DND-41 (cell line): ENCODE results near the gene LRIT1.

Experiments
- ATAC-seq: fragments of 200-7000 bp; cut with Tn5 transposase; 3 replicates; pipeline ENCODE4 v1.9.1; 2021; ENCODE audit warnings: low read depth; ENCODE audit not compliant: insufficient read depth
- DNase-seq: peaks from one replicate; pipeline ENCODE4 v3.0.0-alpha.2; 2020
- H2AFZ ChIP-seq: 2 replicates; pipeline ENCODE4 v1.6.0; 2012; ENCODE audit warnings: low read depth, low read length
- H3K27ac ChIP-seq: 2 replicates; pipeline ENCODE4 v1.5.1; 2012; ENCODE audit warnings: low read length, inconsistent platforms
- H3K27me3 ChIP-seq: fragments of 200-600 bp; sonication (generic); 2 replicates; pipeline ENCODE4 v1.6.0; 2012; ENCODE audit warnings: low read length, mild to moderate bottlenecking, inconsistent platforms; ENCODE audit not compliant: insufficient read depth, poor library complexity
- H3K36me3 ChIP-seq: 2 replicates; pipeline ENCODE4 v1.5.1; 2012; ENCODE audit warnings: low read length, inconsistent platforms; ENCODE audit not compliant: insufficient read depth
- H3K4me1 ChIP-seq: 2 replicates; pipeline ENCODE4 v1.5.1; 2012; ENCODE audit warnings: mild to moderate bottlenecking, low read length; ENCODE audit not compliant: insufficient read depth
- H3K4me2 ChIP-seq: 2 replicates; pipeline ENCODE4 v1.6.0; 2012; ENCODE audit warnings: mild to moderate bottlenecking, moderate library complexity, low read length, inconsistent platforms; ENCODE audit not compliant: insufficient read depth
- H3K4me3 ChIP-seq, 2 experiments: fragments of 200-600 bp in 1 of 2; shearing (Covaris generic) in 1 of 2; 2 replicates each; pipeline ENCODE4 v1.5.1; 2012 to 2016; ENCODE audit warnings: inconsistent platforms in 2 of 2, low read length in 2 of 2, mild to moderate bottlenecking in 2 of 2, low read depth in 1 of 2, moderate library complexity in 1 of 2
- H3K79me2 ChIP-seq: 2 replicates; pipeline ENCODE4 v1.6.0; 2012; ENCODE audit warnings: low read length, inconsistent platforms; ENCODE audit not compliant: insufficient read depth
- H3K9ac ChIP-seq: 2 replicates; pipeline ENCODE4 v1.6.0; 2012; ENCODE audit warnings: low read depth, mild to moderate bottlenecking, inconsistent platforms, low read length, moderate library complexity
- H3K9me3 ChIP-seq: 2 replicates; pipeline ENCODE4 v1.5.1; 2012; ENCODE audit warnings: low read length, moderate library complexity, mild to moderate bottlenecking, inconsistent platforms; ENCODE audit not compliant: insufficient read depth, severe bottlenecking
- H4K20me1 ChIP-seq: 2 replicates; pipeline ENCODE4 v1.6.0; 2012; ENCODE audit warnings: low read length; ENCODE audit not compliant: insufficient read depth
- EZH2 ChIP-seq: IDR thresholded peaks from 3 replicates; pipeline ENCODE4 v1.6.1; 2012; ENCODE audit warnings: borderline replicate concordance, low read depth, mild to moderate bottlenecking, moderate library complexity, low read length, inconsistent platforms; ENCODE audit not compliant: severe bottlenecking
- TF ChIP-seq, protein P1 (sequence below): IDR thresholded peaks from 2 replicates; pipeline ENCODE4 v1.5.1; 2012; ENCODE audit warnings: borderline replicate concordance, low read length, moderate library complexity, mild to moderate bottlenecking; ENCODE audit not compliant: poor library complexity, severe bottlenecking; ENCODE audit errors: extremely low read depth

LRIT1 gene

DNA sequence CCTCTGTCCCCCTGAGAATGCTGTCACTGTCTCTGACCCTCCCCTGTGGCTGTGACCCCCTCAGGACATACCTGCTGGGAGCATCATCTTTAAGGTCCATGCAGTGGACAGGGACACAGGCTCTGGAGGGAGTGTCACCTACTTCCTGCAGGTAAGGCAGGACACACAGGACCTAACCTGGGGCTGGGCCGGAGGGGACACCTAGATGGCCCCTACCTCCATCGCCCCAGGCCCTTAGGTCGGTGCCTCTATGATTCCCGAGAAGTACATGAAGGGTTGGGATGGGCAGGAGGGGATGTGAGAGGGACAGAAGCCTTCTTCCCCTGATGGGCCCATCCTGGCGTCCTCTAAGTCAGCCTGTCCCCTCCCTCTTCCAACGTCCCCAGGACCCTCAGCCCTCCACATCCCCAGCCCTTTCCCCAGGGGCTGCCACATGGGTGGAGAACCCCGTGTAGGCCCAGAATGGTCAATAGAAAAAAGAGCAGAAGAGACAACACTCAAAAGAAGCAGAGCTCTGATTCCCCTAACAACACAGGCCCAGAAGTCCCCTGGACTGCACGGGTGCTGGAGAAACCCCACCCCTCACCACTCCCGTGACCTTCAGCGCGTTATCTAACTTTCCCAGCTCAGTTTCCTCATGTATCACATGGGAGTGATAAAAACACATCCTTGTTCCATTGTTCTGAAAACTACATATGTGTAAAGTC lies 40.7 kb downstream of the LRIT1 start:
- no peak for ATAC-seq
- H2AFZ ChIP-seq, result no peak overlapping the region
- TF ChIP-seq, protein P1, sequence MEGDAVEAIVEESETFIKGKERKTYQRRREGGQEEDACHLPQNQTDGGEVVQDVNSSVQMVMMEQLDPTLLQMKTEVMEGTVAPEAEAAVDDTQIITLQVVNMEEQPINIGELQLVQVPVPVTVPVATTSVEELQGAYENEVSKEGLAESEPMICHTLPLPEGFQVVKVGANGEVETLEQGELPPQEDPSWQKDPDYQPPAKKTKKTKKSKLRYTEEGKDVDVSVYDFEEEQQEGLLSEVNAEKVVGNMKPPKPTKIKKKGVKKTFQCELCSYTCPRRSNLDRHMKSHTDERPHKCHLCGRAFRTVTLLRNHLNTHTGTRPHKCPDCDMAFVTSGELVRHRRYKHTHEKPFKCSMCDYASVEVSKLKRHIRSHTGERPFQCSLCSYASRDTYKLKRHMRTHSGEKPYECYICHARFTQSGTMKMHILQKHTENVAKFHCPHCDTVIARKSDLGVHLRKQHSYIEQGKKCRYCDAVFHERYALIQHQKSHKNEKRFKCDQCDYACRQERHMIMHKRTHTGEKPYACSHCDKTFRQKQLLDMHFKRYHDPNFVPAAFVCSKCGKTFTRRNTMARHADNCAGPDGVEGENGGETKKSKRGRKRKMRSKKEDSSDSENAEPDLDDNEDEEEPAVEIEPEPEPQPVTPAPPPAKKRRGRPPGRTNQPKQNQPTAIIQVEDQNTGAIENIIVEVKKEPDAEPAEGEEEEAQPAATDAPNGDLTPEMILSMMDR, result no peak
- no peak for TF ChIP-seq EZH2

DNA sequence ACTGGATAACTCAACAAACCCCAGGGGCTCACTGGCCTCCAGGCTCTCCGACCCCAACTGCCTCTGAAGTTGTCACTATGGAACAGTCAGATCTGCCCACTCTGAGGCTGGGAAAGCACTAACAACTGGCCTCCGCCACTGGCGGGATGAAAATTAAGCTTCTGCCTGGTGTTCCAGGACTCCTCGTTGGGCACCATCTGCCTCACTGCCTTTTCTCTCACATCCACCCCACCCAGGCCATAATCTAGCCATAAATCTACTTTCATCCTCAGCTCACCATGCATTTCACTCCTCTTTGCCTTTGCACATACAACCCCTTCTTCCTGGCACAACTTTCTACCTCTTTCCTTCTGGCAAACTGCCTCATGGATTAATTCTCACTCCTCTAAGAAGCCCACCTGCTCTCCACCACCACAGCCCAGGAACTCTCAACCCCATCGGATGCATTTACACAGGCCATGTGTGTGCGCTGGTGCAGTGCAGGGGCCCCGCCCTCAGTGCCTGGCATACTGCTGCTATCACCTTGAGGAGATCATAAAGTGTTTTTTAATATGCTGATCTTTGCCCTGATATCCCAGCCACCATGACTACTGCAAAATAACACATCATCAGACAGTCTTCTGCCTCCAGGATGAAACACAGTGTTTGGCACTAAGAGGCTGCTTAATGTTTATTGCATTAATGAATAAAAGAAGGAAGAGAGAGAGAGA lies 43.0 kb downstream of the LRIT1 start:
- H3K27ac ChIP-seq, result no peak overlapping the region
- no peak for ATAC-seq
- H3K9ac ChIP-seq, result no peak overlapping the region
- H3K4me2 ChIP-seq, result no peak overlapping the region
- TF ChIP-seq EZH2, result no peak
- TF ChIP-seq, protein P1, result no peak
- H2AFZ ChIP-seq, result no peak overlapping the region
- H3K27me3 ChIP-seq, result peaks cover 5% of the 10 kb centered on the region
- H3K4me1 ChIP-seq, result peaks cover 4% of the 10 kb centered on the region; the same call in 1 of the 2 replicates
- H4K20me1 ChIP-seq, result no peaks in the 10 kb centered on the region; the same call in 1 of the 2 replicates
- H3K79me2 ChIP-seq, result no peaks in the 10 kb centered on the region
- DNase-seq, result no peak
- no peaks in the 10 kb centered on the region for H3K9me3 ChIP-seq
- H3K4me3 ChIP-seq, result no peak overlapping the region
- no peaks in the 10 kb centered on the region for H3K36me3 ChIP-seq

More for the DNA sequence above, 40.7 kb downstream of the LRIT1 start:
- no peaks in the 10 kb centered on the region; the same call in 1 of the 2 replicates for H4K20me1 ChIP-seq
- no peak overlapping the region for H3K27ac ChIP-seq
- no peak overlapping the region for H3K4me2 ChIP-seq
- H3K79me2 ChIP-seq, result no peaks in the 10 kb centered on the region
- H3K4me1 ChIP-seq, result peaks cover 4% of the 10 kb centered on the region; the same call in 1 of the 2 replicates
- H3K27me3 ChIP-seq, result peaks cover 5% of the 10 kb centered on the region
- H3K9ac ChIP-seq, result no peak overlapping the region
- DNase-seq, result no peak
- H3K4me3 ChIP-seq, result no peak overlapping the region
- no peaks in the 10 kb centered on the region for H3K9me3 ChIP-seq
- no peaks in the 10 kb centered on the region for H3K36me3 ChIP-seq

DNA sequence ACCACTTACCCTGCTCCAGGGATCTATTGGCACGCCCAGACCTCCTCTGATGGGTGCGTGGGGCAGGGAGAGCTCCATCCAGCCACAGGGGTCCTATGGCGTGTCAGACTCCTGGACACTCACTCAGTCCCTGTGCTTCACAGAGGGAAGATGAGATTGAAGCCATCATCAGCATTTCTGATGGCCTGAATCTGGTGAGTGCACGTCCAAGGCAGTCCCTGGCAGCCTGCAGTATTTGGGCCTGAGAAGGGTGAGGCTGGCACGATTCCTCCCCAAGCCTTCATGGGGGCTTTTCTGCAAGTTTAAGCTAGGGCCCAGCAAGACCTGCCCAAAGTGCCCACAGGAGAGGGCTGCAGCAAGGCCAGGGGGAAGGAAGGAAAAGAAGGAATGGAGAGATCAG lies 43.7 kb downstream of the LRIT1 start:
- ATAC-seq (no peak), DNase-seq (no peak)
- no peak overlapping the region for H3K4me2 ChIP-seq
- no peak for TF ChIP-seq EZH2
- TF ChIP-seq, protein P1, result no peak
- H3K9ac ChIP-seq, result no peak overlapping the region
- no peaks in the 10 kb centered on the region for H3K36me3 ChIP-seq
- H3K9me3 ChIP-seq, result no peaks in the 10 kb centered on the region
- no peak overlapping the region for H3K4me3 ChIP-seq
- H3K27me3 ChIP-seq, result peaks cover 5% of the 10 kb centered on the region
- no peak overlapping the region for H3K27ac ChIP-seq
- H4K20me1 ChIP-seq, result no peaks in the 10 kb centered on the region; the same call in 1 of the 2 replicates
- no peak overlapping the region for H2AFZ ChIP-seq
- H3K4me1 ChIP-seq, result peaks cover 4% of the 10 kb centered on the region; the same call in 1 of the 2 replicates
- H3K79me2 ChIP-seq, result no peaks in the 10 kb centered on the region
